GM21825 (cell line): ENCODE measurements around the gene SMIM35.
"Not testable (repeated sequence)": the region's sequence is repeated elsewhere in the genome, so short reads cannot be mapped to it uniquely, and the experiment has no call there.

Experiments
- ATAC-seq: cut with Tn5 transposase; IDR thresholded peaks from one replicate; pipeline ENCODE4 v1.9.1; 2021; ENCODE audit warnings: mild to moderate bottlenecking, moderate library complexity; ENCODE audit not compliant: unreplicated experiment

Gene SMIM35

GRCh38 chr11:118082880-118083552 is 3.7 kb downstream of the SMIM35 start:
- ATAC-seq = no peak

GRCh38 chr11:118081241-118081958 is 5.4 kb downstream of the SMIM35 start:
- ATAC-seq = no peak

GRCh38 chr11:118080296-118080695 is 6.5 kb downstream of the SMIM35 start:
- no peak for ATAC-seq

- ATAC-seq = no peak
These were observed 7.3 kb downstream of the SMIM35 start for GRCh38 chr11:118079491-118079890.

- no peak for ATAC-seq
These were observed 7.8 kb downstream of the SMIM35 start for GRCh38 chr11:118078911-118079411.

GRCh38 chr11:118076754-118077281 is 9.9 kb downstream of the SMIM35 start, which contains the start of gene TMPRSS4:
Gene TMPRSS4 (plus strand): TSS chr11:118077078. CDS start chr11:118077303, 225 bp downstream.
- ATAC-seq = no peak

GRCh38 chr11:118074785-118075184 is 12.0 kb downstream of the SMIM35 start:
- no peak for ATAC-seq

- ATAC-seq = no peak
These were observed 12.6 kb downstream of the SMIM35 start for GRCh38 chr11:118074091-118074685.

- no peak for ATAC-seq
These were observed 13.2 kb downstream of the SMIM35 start for GRCh38 chr11:118073554-118073953.

- ATAC-seq = no peak
These were observed 15.2 kb downstream of the SMIM35 start for GRCh38 chr11:118071416-118072030.

GRCh38 chr11:118068945-118069612 is 17.7 kb downstream of the SMIM35 start:
- no peak for ATAC-seq

GRCh38 chr11:118068206-118068944 is 18.4 kb downstream of the SMIM35 start:
- ATAC-seq = no peak

GRCh38 chr11:118067006-118067405 is 19.8 kb downstream of the SMIM35 start:
- ATAC-seq = no peak

- no peak for ATAC-seq
These were observed 21.4 kb downstream of the SMIM35 start for GRCh38 chr11:118065384-118065783.

GRCh38 chr11:118064956-118065355 is 21.8 kb downstream of the SMIM35 start:
- no peak for ATAC-seq

- not testable (repeated sequence) for ATAC-seq
These were observed 24.1 kb downstream of the SMIM35 start for GRCh38 chr11:118062631-118063030.

GRCh38 chr11:118062181-118062580 is 24.6 kb downstream of the SMIM35 start:
- not testable (repeated sequence) for ATAC-seq

GRCh38 chr11:118061586-118062125 is 25.1 kb downstream of the SMIM35 start:
- no peak for ATAC-seq

- no peak for ATAC-seq
These were observed 25.9 kb downstream of the SMIM35 start for GRCh38 chr11:118060869-118061268.
